ENCODE measurements around the gene SORD.
"Not testable (repeated sequence)": the region's sequence is repeated elsewhere in the genome, so short reads cannot be mapped to it uniquely, and the experiment has no call there.

SORD gene

DNA sequence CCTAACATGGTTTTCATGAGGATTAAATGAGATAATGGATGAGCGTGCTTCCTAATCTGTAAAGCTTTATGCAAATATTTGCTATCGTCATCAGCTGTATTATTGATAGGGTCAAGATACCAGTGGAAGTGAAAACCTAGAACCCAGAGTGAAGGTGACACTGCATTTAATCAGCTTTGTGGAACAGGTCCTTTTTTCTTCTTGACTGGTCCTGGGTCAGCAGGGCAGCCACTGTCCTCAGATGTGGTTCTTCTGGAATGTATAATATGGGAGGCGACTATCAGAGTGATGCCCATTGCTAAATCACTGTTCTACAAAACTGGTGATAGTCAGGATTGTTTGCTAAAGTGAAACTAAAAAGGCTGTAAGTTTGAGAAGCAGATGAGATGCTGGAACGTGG is 41.4 kb downstream of the SORD start:
- H3K79me2 ChIP-seq (ENCODE audit: low read length) = no peaks in the 10 kb centered on the region
- TF ChIP-seq, protein P1, sequence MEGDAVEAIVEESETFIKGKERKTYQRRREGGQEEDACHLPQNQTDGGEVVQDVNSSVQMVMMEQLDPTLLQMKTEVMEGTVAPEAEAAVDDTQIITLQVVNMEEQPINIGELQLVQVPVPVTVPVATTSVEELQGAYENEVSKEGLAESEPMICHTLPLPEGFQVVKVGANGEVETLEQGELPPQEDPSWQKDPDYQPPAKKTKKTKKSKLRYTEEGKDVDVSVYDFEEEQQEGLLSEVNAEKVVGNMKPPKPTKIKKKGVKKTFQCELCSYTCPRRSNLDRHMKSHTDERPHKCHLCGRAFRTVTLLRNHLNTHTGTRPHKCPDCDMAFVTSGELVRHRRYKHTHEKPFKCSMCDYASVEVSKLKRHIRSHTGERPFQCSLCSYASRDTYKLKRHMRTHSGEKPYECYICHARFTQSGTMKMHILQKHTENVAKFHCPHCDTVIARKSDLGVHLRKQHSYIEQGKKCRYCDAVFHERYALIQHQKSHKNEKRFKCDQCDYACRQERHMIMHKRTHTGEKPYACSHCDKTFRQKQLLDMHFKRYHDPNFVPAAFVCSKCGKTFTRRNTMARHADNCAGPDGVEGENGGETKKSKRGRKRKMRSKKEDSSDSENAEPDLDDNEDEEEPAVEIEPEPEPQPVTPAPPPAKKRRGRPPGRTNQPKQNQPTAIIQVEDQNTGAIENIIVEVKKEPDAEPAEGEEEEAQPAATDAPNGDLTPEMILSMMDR (IDR thresholded peaks at IDR 0.05; ENCODE audit: low read depth, low read length) = no peak
- no peak for TF ChIP-seq EZH2phosphoT487 (IDR thresholded peaks at IDR 0.05; ENCODE audit: low read depth)
- H3K4me2 ChIP-seq (ENCODE audit: low read length) = no peak overlapping the region
- H3K27ac ChIP-seq (ENCODE audit: low read length) = no peak overlapping the region
- H3K4me3 ChIP-seq (ENCODE audit: low read length) = no peak overlapping the region
- no peaks in the 10 kb centered on the region for H3K9me3 ChIP-seq (ENCODE audit: insufficient read depth, low read length)
- H2AFZ ChIP-seq (ENCODE audit: low read depth, low read length) = no peak overlapping the region
- no peaks in the 10 kb centered on the region for H3K27me3 ChIP-seq (ENCODE audit: low read depth, low read length)
- H4K20me1 ChIP-seq (ENCODE audit: insufficient read depth, low read length) = no peaks in the 10 kb centered on the region
- no peak overlapping the region for H3K9ac ChIP-seq (ENCODE audit: low read length)
- H3K4me1 ChIP-seq (ENCODE audit: low read length) = no peaks in the 10 kb centered on the region
- H3K36me3 ChIP-seq (replicated peaks; ENCODE audit: low read depth, low read length) = no peaks in the 10 kb centered on the region

DNA sequence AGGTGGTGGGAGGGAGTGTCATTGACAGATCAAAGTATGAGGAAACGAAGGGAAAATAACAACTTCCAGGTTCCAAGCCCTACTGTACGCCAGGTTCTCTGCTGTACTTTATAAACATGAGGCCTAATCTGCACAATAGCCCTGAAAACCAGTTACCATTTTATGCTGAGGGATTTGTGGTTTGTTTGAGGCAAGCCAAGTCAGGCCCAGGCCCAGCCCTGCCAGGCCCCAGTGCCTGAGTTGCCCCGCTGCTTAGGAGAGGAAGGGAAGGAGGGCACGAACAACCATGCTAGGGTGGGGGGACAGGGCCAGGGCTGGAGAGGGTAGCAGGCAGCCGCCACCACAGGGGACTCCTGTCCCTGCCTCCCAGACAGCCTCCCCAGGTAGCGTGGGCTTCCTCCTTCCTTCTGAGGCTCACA is 47.0 kb downstream of the SORD start:
- not testable (repeated sequence) for H3K4me1 ChIP-seq (ENCODE audit: low read length); H3K27ac ChIP-seq (ENCODE audit: low read length); H2AFZ ChIP-seq (ENCODE audit: low read depth, low read length); H4K20me1 ChIP-seq (ENCODE audit: insufficient read depth, low read length); H3K79me2 ChIP-seq (ENCODE audit: low read length); H3K9me3 ChIP-seq (ENCODE audit: insufficient read depth, low read length); H3K27me3 ChIP-seq (ENCODE audit: low read depth, low read length); H3K4me3 ChIP-seq (ENCODE audit: low read length); H3K36me3 ChIP-seq (replicated peaks; ENCODE audit: low read depth, low read length); H3K4me2 ChIP-seq (ENCODE audit: low read length); H3K9ac ChIP-seq (ENCODE audit: low read length)

DNA sequence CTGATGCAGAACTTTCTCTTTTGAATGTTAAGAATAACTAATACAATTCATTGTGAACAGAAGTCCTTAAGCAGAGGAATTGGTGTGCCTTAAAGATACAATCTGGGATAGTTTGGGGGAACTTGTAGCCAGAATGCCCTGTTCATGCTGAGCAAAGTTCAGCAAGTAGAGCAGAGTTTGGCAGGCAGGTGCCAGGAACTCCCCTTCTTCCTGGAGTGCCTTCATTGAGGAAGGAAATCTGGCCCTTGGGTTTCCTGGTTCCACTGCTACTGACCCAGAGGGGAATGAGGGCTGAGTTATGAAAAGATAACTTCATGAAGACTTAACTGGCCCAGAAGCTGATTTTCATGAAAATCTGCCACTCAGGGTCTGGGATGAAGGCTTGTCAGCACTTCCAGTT is 50.6 kb downstream of the SORD start:
- not testable (repeated sequence) for H3K4me2 ChIP-seq (ENCODE audit: low read length); H4K20me1 ChIP-seq (ENCODE audit: insufficient read depth, low read length); H3K4me3 ChIP-seq (ENCODE audit: low read length); H3K79me2 ChIP-seq (ENCODE audit: low read length); H3K27ac ChIP-seq (ENCODE audit: low read length); H3K4me1 ChIP-seq (ENCODE audit: low read length); H3K9ac ChIP-seq (ENCODE audit: low read length); H2AFZ ChIP-seq (ENCODE audit: low read depth, low read length); H3K27me3 ChIP-seq (ENCODE audit: low read depth, low read length); H3K36me3 ChIP-seq (replicated peaks; ENCODE audit: low read depth, low read length); H3K9me3 ChIP-seq (ENCODE audit: insufficient read depth, low read length)

DNA sequence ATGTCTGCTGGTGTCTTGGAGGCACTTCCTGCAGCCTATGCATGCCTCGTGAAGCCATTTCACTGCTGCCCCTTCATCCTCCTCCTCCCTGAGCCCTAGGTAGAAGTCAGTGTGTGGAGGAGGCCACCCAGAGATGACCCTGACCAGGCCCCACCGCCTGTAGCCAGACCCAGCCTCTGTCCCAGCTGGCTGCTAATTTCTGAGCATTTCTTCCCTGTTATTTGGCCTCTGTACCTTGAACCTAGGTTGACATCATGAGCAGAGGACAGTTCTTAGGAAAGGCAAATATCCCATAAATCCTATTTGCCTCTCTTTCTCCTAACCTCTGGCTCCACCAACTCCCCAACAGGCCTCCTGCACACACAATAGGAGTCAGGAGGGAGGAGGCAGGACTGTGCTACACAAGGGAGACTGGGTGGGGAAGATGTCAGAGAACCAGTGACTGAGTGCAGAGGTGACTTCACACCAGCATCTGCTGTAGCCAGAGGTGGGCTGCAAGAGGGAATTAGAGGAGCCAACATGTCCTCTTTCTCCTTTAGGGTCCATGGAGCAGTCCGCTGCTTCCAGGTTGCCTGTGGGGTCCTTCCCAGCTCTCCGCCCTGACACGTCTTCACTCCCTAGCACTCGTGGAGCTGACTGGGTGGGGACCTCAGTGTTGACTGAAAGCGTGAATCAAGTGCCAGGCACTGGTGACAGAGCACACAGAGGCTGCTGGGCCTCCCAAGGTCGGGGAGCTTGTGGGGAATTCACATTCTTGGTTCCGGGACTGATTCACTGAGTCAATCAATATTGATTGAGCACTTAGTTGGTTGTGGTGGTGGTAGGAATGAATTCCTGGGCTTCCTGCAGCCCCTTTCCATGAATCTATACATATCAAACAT is 52.7 kb downstream of the SORD start:
- not testable (repeated sequence) for H3K27me3 ChIP-seq (ENCODE audit: low read depth, low read length); H2AFZ ChIP-seq (ENCODE audit: low read depth, low read length); H3K4me3 ChIP-seq (ENCODE audit: low read length); H4K20me1 ChIP-seq (ENCODE audit: insufficient read depth, low read length); H3K9ac ChIP-seq (ENCODE audit: low read length); H3K4me2 ChIP-seq (ENCODE audit: low read length); H3K36me3 ChIP-seq (replicated peaks; ENCODE audit: low read depth, low read length); H3K9me3 ChIP-seq (ENCODE audit: insufficient read depth, low read length); H3K4me1 ChIP-seq (ENCODE audit: low read length); H3K79me2 ChIP-seq (ENCODE audit: low read length); H3K27ac ChIP-seq (ENCODE audit: low read length)

DNA sequence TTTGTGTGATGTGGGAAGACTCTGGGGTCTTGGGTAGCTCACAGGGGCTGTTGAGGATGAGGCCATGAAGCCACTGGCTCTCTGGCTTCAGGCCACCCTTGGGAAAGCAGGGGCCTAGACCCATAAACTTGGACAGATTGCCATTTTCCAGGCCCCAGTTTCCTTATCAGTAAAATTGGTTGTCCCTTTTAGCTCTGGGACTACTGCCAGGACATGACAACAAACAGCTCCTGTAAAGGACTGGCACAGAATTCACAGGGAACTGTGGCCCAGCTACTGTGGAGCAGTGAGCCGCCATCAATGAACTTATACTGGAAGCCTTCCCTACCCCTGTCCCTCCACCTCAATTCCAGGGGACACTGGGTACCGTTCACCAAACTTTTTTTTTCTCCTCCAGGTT is 54.4 kb downstream of the SORD start:
- not testable (repeated sequence) for H2AFZ ChIP-seq (ENCODE audit: low read depth, low read length); H3K4me1 ChIP-seq (ENCODE audit: low read length); H3K27me3 ChIP-seq (ENCODE audit: low read depth, low read length); H3K36me3 ChIP-seq (replicated peaks; ENCODE audit: low read depth, low read length); H3K4me2 ChIP-seq (ENCODE audit: low read length); H3K9me3 ChIP-seq (ENCODE audit: insufficient read depth, low read length); H4K20me1 ChIP-seq (ENCODE audit: insufficient read depth, low read length); H3K27ac ChIP-seq (ENCODE audit: low read length); H3K9ac ChIP-seq (ENCODE audit: low read length); H3K4me3 ChIP-seq (ENCODE audit: low read length); H3K79me2 ChIP-seq (ENCODE audit: low read length)

DNA sequence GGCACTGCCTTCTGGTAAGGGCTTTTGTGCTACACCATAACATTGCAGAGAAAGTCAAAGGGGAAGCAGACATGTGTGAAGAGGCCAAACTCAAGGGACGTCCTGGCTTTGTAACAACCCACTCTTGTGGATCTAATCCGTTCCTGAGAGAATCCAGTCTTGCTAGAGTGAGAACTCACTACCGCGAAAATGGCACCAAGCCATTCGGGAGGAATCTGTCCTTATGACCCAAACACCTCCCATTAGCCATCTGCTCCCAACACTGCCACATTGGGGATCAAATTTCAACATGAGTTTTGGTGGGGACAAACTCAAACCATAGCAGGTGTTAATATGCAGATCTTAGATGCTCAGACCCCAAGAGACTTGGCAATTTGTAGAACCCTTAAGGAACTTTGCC is 56.2 kb downstream of the SORD start:
- not testable (repeated sequence) for H3K79me2 ChIP-seq (ENCODE audit: low read length); H2AFZ ChIP-seq (ENCODE audit: low read depth, low read length); H3K36me3 ChIP-seq (replicated peaks; ENCODE audit: low read depth, low read length); H3K4me1 ChIP-seq (ENCODE audit: low read length); H3K9me3 ChIP-seq (ENCODE audit: insufficient read depth, low read length); H3K4me2 ChIP-seq (ENCODE audit: low read length); H3K27ac ChIP-seq (ENCODE audit: low read length); H3K27me3 ChIP-seq (ENCODE audit: low read depth, low read length); H3K9ac ChIP-seq (ENCODE audit: low read length); H3K4me3 ChIP-seq (ENCODE audit: low read length); H4K20me1 ChIP-seq (ENCODE audit: insufficient read depth, low read length)

DNA sequence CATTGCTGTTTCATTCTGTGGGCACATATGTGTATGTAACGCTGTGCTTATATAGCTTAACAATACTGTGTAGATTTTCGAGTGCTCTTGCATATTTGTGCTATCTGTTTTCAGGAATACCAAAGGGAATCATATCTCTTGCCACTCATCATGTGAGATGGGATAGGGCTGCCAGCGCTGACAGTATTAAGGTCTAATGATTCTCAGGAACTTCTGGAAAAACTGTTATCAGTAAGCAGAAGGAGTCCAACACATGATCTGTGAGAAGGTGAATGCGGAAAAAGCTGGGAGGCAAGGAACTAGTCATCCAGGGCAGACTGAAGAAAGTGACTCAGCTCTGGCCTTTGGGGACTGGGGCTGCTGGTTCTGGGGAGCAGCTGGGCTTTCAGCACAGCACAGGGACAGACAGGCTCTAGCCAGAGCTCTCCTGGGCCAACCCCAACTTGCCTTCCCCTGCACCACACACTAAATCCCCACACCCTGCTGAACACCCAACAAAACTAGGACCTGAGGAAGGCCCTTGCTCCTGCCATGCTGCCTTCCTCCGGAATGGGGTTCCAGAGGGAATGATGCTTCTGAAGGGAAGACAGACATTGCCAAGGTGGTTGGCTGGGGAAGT is 56.7 kb downstream of the SORD start:
- H3K4me2 ChIP-seq (ENCODE audit: low read length); H3K9me3 ChIP-seq (ENCODE audit: insufficient read depth, low read length); H2AFZ ChIP-seq (ENCODE audit: low read depth, low read length); H3K79me2 ChIP-seq (ENCODE audit: low read length); H3K27me3 ChIP-seq (ENCODE audit: low read depth, low read length); H3K4me3 ChIP-seq (ENCODE audit: low read length); H3K4me1 ChIP-seq (ENCODE audit: low read length); H3K36me3 ChIP-seq (replicated peaks; ENCODE audit: low read depth, low read length); H3K9ac ChIP-seq (ENCODE audit: low read length); H3K27ac ChIP-seq (ENCODE audit: low read length); H4K20me1 ChIP-seq (ENCODE audit: insufficient read depth, low read length): not testable (repeated sequence)

DNA sequence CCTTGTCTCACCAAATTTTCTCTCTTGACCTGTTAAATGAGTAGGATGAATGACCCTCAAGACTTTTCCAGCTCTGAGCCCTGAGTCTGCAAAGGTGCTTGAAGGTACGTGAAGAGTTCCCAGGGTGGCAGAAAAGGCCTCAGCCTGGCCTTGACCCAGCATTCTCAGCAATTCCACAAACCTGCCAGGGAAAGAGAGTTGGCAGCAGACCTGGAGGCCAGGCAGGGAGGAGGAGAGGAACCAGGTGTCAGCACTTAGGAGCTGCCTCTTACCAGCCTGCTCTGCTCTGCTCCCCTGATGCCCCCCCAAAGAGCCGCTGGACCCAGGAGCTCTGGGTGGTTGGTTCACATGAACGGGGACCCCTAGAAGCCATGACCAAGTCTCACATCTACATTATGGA is 57.6 kb downstream of the SORD start:
- H3K27me3 ChIP-seq (ENCODE audit: low read depth, low read length) = peaks cover 13% of the 10 kb centered on the region; the same call in 1 of the 2 replicates
- H3K4me2 ChIP-seq (ENCODE audit: low read length); H3K4me3 ChIP-seq (ENCODE audit: low read length); H4K20me1 ChIP-seq (ENCODE audit: insufficient read depth, low read length); H3K9me3 ChIP-seq (ENCODE audit: insufficient read depth, low read length); H3K27ac ChIP-seq (ENCODE audit: low read length); H3K9ac ChIP-seq (ENCODE audit: low read length); H3K79me2 ChIP-seq (ENCODE audit: low read length); H3K36me3 ChIP-seq (replicated peaks; ENCODE audit: low read depth, low read length); H3K4me1 ChIP-seq (ENCODE audit: low read length); H2AFZ ChIP-seq (ENCODE audit: low read depth, low read length): not testable (repeated sequence)
